ENCODE results near the gene PLCL2.

GRCh38 chr3:17025594-17026139, 140.9 kb downstream of the PLCL2 start:
- no peak for TF ChIP-seq POLR2AphosphoS5 (IDR thresholded peaks at IDR 0.05; ENCODE audit: borderline replicate concordance, low read depth, low read length)
- no peak for TF ChIP-seq EZH2 (IDR thresholded peaks at IDR 0.05)
- no peak for TF ChIP-seq FOXP2 (optimal IDR thresholded peaks at IDR 0.05; ENCODE audit: control extremely low read depth, extremely low read length, insufficient read depth)

All from SK-N-MC (cell line).